ENCODE results near the gene PRKX.
"Not testable (repeated sequence)": the region's sequence is repeated elsewhere in the genome, so short reads cannot be mapped to it uniquely, and the experiment has no call there.

Gene PRKX

GRCh38 chrX:3697220-3697684, 16.2 kb downstream of the PRKX start:
- no peaks in the 10 kb centered on the region for H3K9me3 ChIP-seq (ENCODE audit: control insufficient read depth, low read length)
- no peaks in the 10 kb centered on the region for H3K79me2 ChIP-seq
- no peak overlapping the region for H3K4me2 ChIP-seq (ENCODE audit: low read length)
- no peaks in the 10 kb centered on the region for H3K4me1 ChIP-seq
- H3K9ac ChIP-seq: no peak overlapping the region
- H2AFZ ChIP-seq: no peak overlapping the region
- no peak overlapping the region for H3K27ac ChIP-seq
- no peak overlapping the region for H3K4me3 ChIP-seq (ENCODE audit: low read depth, low read length)
- TF ChIP-seq CTCF (IDR thresholded peaks at IDR 0.05): no peak
- no peaks in the 10 kb centered on the region for H3K27me3 ChIP-seq (ENCODE audit: control insufficient read depth, insufficient read depth, low read length)
- H3K36me3 ChIP-seq (ENCODE audit: control insufficient read depth, insufficient read depth, low read length): no peaks in the 10 kb centered on the region

GRCh38 chrX:3695536-3695935, 17.9 kb downstream of the PRKX start:
- H3K4me1 ChIP-seq: no peaks in the 10 kb centered on the region
- H3K27ac ChIP-seq: no peak overlapping the region

GRCh38 chrX:3690140-3690539, 23.3 kb downstream of the PRKX start:
- Histone ChIP-seq H3K27ac (no peak overlapping the region), H2AFZ (no peak overlapping the region), H3K79me2 (no peaks in the 10 kb centered on the region), H3K9ac (no peak overlapping the region), H3K4me2 (ENCODE audit: low read length) (no peak overlapping the region), H3K9me3 (ENCODE audit: control insufficient read depth, low read length) (no peaks in the 10 kb centered on the region), H3K4me1 (no peaks in the 10 kb centered on the region), H3K27me3 (ENCODE audit: control insufficient read depth, insufficient read depth, low read length) (no peaks in the 10 kb centered on the region), H3K4me3 (ENCODE audit: low read depth, low read length) (no peak overlapping the region), H3K36me3 (ENCODE audit: control insufficient read depth, insufficient read depth, low read length) (no peaks in the 10 kb centered on the region)
- TF ChIP-seq CTCF (IDR thresholded peaks at IDR 0.05): no peak

More at GRCh38 chrX:3695536-3695935, 17.9 kb downstream of the PRKX start:
- Histone ChIP-seq H3K4me3 (ENCODE audit: low read depth, low read length) (no peak overlapping the region), H3K36me3 (ENCODE audit: control insufficient read depth, insufficient read depth, low read length) (no peaks in the 10 kb centered on the region), H3K27me3 (ENCODE audit: control insufficient read depth, insufficient read depth, low read length) (no peaks in the 10 kb centered on the region), H3K79me2 (no peaks in the 10 kb centered on the region), H3K9me3 (ENCODE audit: control insufficient read depth, low read length) (no peaks in the 10 kb centered on the region), H3K4me2 (ENCODE audit: low read length) (no peak overlapping the region), H2AFZ (no peak overlapping the region), H3K9ac (no peak overlapping the region)
- no peak for TF ChIP-seq CTCF (IDR thresholded peaks at IDR 0.05)

GRCh38 chrX:3683236-3683635, 30.2 kb downstream of the PRKX start:
- not testable (repeated sequence) for H3K4me1 ChIP-seq; H3K9me3 ChIP-seq (ENCODE audit: control insufficient read depth, low read length); H3K27me3 ChIP-seq (ENCODE audit: control insufficient read depth, insufficient read depth, low read length); H3K79me2 ChIP-seq; H3K4me2 ChIP-seq (ENCODE audit: low read length); H3K27ac ChIP-seq; H3K36me3 ChIP-seq (ENCODE audit: control insufficient read depth, insufficient read depth, low read length); H3K9ac ChIP-seq; H3K4me3 ChIP-seq (ENCODE audit: low read depth, low read length); H2AFZ ChIP-seq

GRCh38 chrX:3680459-3680858, 33.0 kb downstream of the PRKX start:
- H3K9me3 ChIP-seq (ENCODE audit: control insufficient read depth, low read length): no peaks in the 10 kb centered on the region
- H3K27ac ChIP-seq: no peak overlapping the region
- TF ChIP-seq CTCF (IDR thresholded peaks at IDR 0.05): no peak
- H3K4me2 ChIP-seq (ENCODE audit: low read length): no peak overlapping the region
- H3K79me2 ChIP-seq: no peaks in the 10 kb centered on the region
- no peak overlapping the region for H3K4me3 ChIP-seq (ENCODE audit: low read depth, low read length)
- no peaks in the 10 kb centered on the region for H3K4me1 ChIP-seq
- no peak overlapping the region for H3K9ac ChIP-seq
- H2AFZ ChIP-seq: no peak overlapping the region
- H3K36me3 ChIP-seq (ENCODE audit: control insufficient read depth, insufficient read depth, low read length): no peaks in the 10 kb centered on the region
- H3K27me3 ChIP-seq (ENCODE audit: control insufficient read depth, insufficient read depth, low read length): no peaks in the 10 kb centered on the region
